HepG2 (cell line): ENCODE data around the gene PMM2.

ENCODE experiments used
- SYNCRIP ChIP-seq: fragments of 200-400 bp; formaldehyde crosslinking; IDR thresholded peaks from 2 replicates; pipeline ENCODE4 v1.6.1; 2018; ENCODE audit warnings: mild to moderate bottlenecking, low read depth, low read length; ENCODE audit not compliant: insufficient read depth
- ZNF687 ChIP-seq: sonication (generic); formaldehyde crosslinking; IDR thresholded peaks from 2 replicates; pipeline ENCODE4 v1.5.1; 2020; ENCODE audit warnings: mild to moderate bottlenecking, missing genetic modification reagents, moderate library complexity

GRCh38 chr16:8867216-8867931, 69.7 kb downstream of the PMM2 start:
- peak; percentile 75 for TF ChIP-seq ZNF687 (CRISPR knock-in tag)
- TF ChIP-seq SYNCRIP, result no peak
